Activated CD4-positive, alpha-beta T cell treated with anti-CD3 and anti-CD28 coated beads for 24 hours (primary cell): ENCODE measurements around the gene ARID5A.

Experiments
- DNase-seq, 2 donors: peaks; one replicate each; pipeline ENCODE4 v3.0.0-alpha.2; 2020; ENCODE audit warnings: low read depth in 2 of 2

Gene ARID5A

GRCh38 chr2:96528006-96528699, 8.4 kb upstream of the ARID5A start:
- peak; percentile 57 to 68 for DNase-seq

GRCh38 chr2:96528700-96529375, 7.7 kb upstream of the ARID5A start:
- DNase-seq = no peak

- DNase-seq = no peak
Observed at GRCh38 chr2:96529376-96530143, 7.0 kb upstream of the ARID5A start.

- no peak for DNase-seq
Observed at GRCh38 chr2:96530144-96530430, 6.5 kb upstream of the ARID5A start.

- DNase-seq = no peak
Observed at GRCh38 chr2:96530474-96531357, 5.8 kb upstream of the ARID5A start.

- no peak for DNase-seq
Observed at GRCh38 chr2:96531366-96531765, 5.2 kb upstream of the ARID5A start.

- peak; percentile 79 to 84 for DNase-seq
Observed at GRCh38 chr2:96531872-96532505, 4.6 kb upstream of the ARID5A start.

- DNase-seq = no peak
Observed at GRCh38 chr2:96532641-96533291, 3.8 kb upstream of the ARID5A start.

- no peak for DNase-seq
Observed at GRCh38 chr2:96533292-96534073, 3.1 kb upstream of the ARID5A start.

- DNase-seq = no peak
Observed at GRCh38 chr2:96534141-96534540, 2.4 kb upstream of the ARID5A start.

GRCh38 chr2:96534701-96535181, 1.8 kb upstream of the ARID5A start:
- no peak for DNase-seq

GRCh38 chr2:96535331-96535730, 1.2 kb upstream of the ARID5A start:
- DNase-seq = no peak

GRCh38 chr2:96537066-96537733, 648 bp downstream of the ARID5A start:
- peak; percentile 65 to 80 for DNase-seq

- no peak for DNase-seq
Observed at GRCh38 chr2:96537734-96538486, 1.4 kb downstream of the ARID5A start.

GRCh38 chr2:96538487-96539214, 2.1 kb downstream of the ARID5A start:
- DNase-seq = peak; percentile 74 to 93

GRCh38 chr2:96539215-96539920, 2.8 kb downstream of the ARID5A start:
- no peak for DNase-seq

GRCh38 chr2:96540136-96540535, 3.6 kb downstream of the ARID5A start:
- no peak for DNase-seq
